ENCODE measurements around the gene ATXN7L1. TPM values are rescaled to one million over a fixed set of nuclear protein-coding genes. Genes with fewer than 3 reads are reported as not detected.

ATXN7L1 gene
- total RNA-seq, 1 experiment from 2014 or later = 29.9 TPM

DNA sequence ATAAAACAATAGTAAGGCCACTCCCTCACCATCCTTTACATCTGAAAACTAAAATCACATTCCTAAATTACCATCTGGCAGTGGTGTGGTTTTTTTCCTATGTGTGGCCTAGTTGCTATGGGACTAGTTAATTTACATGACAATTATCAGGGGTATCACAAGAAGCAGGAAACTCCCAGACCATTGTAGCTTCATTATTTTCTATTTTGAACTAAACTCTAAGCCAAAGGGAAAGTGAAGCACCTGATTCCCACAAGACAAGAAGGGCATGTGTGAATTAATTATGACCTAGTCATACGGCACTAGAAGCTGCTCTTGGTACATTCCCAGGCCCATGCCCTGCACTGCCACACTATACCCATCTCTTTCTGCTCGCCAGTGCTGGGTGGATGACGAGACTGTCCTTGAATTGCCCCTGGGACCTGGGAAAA, 103.4 kb downstream of the ATXN7L1 start:
- intact Hi-C loops (cut with micrococcal nuclease; ENCODE audit: unreplicated experiment) = no loop called here
- H3K36me3 ChIP-seq (ENCODE audit: insufficient read depth, low read length, poor library complexity, severe bottlenecking) = no peaks in the 10 kb centered on the region
- H3K4me3 ChIP-seq (ENCODE audit: low read depth, low read length, poor library complexity, severe bottlenecking) = no peak overlapping the region
- POLR2A ChIA-PET (ENCODE audit: low non-redundant PET) = no interaction called here
- CTCF ChIA-PET = no interaction called here
- no TSS peak for BruUV-seq (replicated peaks)
- no peaks in the 10 kb centered on the region for H3K9me3 ChIP-seq (ENCODE audit: low read depth, low read length, poor library complexity, severe bottlenecking)
- DNase-seq (ENCODE audit: low spot score) = no peak
- H3K27ac ChIP-seq (ENCODE audit: low read depth, low read length, poor library complexity, severe bottlenecking) = no peak overlapping the region
- peaks cover 34% of the 10 kb centered on the region for H3K4me1 ChIP-seq (ENCODE audit: insufficient read depth, low read length, poor library complexity, severe bottlenecking)
- TF ChIP-seq, protein P1, sequence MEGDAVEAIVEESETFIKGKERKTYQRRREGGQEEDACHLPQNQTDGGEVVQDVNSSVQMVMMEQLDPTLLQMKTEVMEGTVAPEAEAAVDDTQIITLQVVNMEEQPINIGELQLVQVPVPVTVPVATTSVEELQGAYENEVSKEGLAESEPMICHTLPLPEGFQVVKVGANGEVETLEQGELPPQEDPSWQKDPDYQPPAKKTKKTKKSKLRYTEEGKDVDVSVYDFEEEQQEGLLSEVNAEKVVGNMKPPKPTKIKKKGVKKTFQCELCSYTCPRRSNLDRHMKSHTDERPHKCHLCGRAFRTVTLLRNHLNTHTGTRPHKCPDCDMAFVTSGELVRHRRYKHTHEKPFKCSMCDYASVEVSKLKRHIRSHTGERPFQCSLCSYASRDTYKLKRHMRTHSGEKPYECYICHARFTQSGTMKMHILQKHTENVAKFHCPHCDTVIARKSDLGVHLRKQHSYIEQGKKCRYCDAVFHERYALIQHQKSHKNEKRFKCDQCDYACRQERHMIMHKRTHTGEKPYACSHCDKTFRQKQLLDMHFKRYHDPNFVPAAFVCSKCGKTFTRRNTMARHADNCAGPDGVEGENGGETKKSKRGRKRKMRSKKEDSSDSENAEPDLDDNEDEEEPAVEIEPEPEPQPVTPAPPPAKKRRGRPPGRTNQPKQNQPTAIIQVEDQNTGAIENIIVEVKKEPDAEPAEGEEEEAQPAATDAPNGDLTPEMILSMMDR (conservative IDR thresholded peaks at IDR 0.05; ENCODE audit: low read depth, low read length) = no peak
- no peak for TF ChIP-seq EZH2 (IDR thresholded peaks at IDR 0.05; ENCODE audit: borderline replicate concordance, low read depth, low read length, poor library complexity, severe bottlenecking)
- H3K27me3 ChIP-seq (replicated peaks; ENCODE audit: insufficient read depth, low read depth, low read length, poor library complexity) = no peaks in the 10 kb centered on the region

DNA sequence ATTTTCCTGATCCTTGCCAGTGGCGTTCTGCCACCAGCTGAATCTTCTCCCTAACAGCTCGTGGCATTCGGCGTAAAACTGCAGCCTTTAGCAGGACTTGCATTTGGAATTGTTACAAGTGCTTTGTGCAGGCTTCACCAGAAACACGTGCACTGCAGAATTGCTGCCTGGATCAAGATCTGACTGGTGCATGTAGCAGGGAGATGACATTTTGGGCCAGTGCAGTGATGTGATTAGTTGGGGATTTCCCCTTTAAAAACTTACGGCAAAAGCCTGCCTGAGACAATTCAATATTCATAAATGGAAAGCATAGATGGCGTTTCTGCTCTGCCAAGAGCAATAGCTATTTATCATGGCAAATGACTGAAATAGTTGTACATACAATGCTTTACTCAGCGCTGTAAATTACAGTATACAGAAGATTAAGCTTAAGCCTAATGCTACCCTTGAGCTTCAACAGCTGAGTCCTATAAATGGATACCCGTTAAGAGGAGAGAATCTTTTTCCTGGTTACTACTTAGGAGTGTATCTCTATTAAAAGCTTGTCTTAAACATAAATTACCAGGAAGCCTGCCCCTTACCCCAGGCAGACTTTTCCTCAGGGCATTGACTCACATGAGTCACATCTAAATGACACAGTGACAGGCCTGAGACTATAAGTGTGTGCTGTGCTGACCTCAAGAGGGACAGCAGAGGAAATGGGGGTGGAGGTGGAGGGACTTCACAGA, 106.3 kb downstream of the ATXN7L1 start:
- ChIA-PET POLR2A (ENCODE audit: low non-redundant PET) (no interaction called here), CTCF (interaction anchor here (0.6 to 1.1 kb wide), 3 partner anchors 10 to 189 kb away, joined by 3 read pairs; partner anchors contain the start of gene EFCAB10)
- no TSS peak for BruUV-seq (replicated peaks)
- intact Hi-C loops (cut with micrococcal nuclease; ENCODE audit: unreplicated experiment) = loop anchor here (10.0 kb wide), 1 partner anchor 235 kb away; no protein-coding TSS in a partner anchor
- Histone ChIP-seq H3K4me1 (ENCODE audit: insufficient read depth, low read length, poor library complexity, severe bottlenecking) (peaks cover 39% of the 10 kb centered on the region), H3K9me3 (ENCODE audit: low read depth, low read length, poor library complexity, severe bottlenecking) (no peaks in the 10 kb centered on the region), H3K4me3 (ENCODE audit: low read depth, low read length, poor library complexity, severe bottlenecking) (no peak overlapping the region), H3K36me3 (ENCODE audit: insufficient read depth, low read length, poor library complexity, severe bottlenecking) (no peaks in the 10 kb centered on the region), H3K27me3 (replicated peaks; ENCODE audit: insufficient read depth, low read depth, low read length, poor library complexity) (no peaks in the 10 kb centered on the region), H3K27ac (ENCODE audit: low read depth, low read length, poor library complexity, severe bottlenecking) (peak overlapping the region; percentile 69)
- DNase-seq (ENCODE audit: low spot score) = peak; percentile 76
- no peak for TF ChIP-seq EZH2 (IDR thresholded peaks at IDR 0.05; ENCODE audit: borderline replicate concordance, low read depth, low read length, poor library complexity, severe bottlenecking)
- TF ChIP-seq, protein P1 (conservative IDR thresholded peaks at IDR 0.05; ENCODE audit: low read depth, low read length) = no peak

DNA sequence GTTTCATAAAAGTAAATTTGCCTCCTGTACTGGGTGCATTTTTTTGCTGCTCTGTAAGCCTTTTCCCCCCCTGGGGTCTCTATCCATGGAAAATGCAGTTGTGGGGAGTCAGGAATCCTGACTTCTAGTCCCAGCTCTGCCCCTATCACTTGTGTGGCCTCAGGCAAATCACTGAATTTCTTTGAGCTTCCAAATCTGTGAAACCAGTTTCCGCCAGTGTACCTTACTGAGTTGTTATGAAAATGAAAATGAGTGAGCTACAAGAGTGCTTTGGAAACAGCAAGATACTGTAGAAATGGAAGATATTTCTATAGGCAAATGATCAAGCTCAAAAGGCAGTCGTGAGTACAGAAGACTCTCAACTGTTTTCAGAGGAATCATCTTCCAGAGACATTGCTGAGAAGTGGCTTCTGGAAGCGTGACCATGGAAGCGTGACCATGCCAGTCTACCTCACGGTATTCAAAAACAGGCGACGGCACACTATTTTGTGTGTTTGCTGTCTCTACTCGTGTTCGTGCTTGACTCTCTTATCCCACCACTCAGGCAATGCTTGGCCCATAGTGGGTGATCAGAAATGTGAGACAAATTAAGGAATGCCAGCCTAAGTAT, 107.4 kb downstream of the ATXN7L1 start:
- ChIA-PET CTCF (no interaction called here), POLR2A (ENCODE audit: low non-redundant PET) (interaction anchor here (0.7 kb wide), 1 partner anchor 352 kb away, joined by 4 read pairs; no protein-coding TSS in a partner anchor)
- Histone ChIP-seq H3K4me1 (ENCODE audit: insufficient read depth, low read length, poor library complexity, severe bottlenecking) (peaks cover 43% of the 10 kb centered on the region), H3K27me3 (replicated peaks; ENCODE audit: insufficient read depth, low read depth, low read length, poor library complexity) (no peaks in the 10 kb centered on the region), H3K36me3 (ENCODE audit: insufficient read depth, low read length, poor library complexity, severe bottlenecking) (no peaks in the 10 kb centered on the region), H3K4me3 (ENCODE audit: low read depth, low read length, poor library complexity, severe bottlenecking) (no peak overlapping the region), H3K27ac (ENCODE audit: low read depth, low read length, poor library complexity, severe bottlenecking) (no peak overlapping the region), H3K9me3 (ENCODE audit: low read depth, low read length, poor library complexity, severe bottlenecking) (no peaks in the 10 kb centered on the region)
- DNase-seq (ENCODE audit: low spot score) = no peak
- intact Hi-C loops (cut with micrococcal nuclease; ENCODE audit: unreplicated experiment) = loop anchor here (10.0 kb wide), 1 partner anchor 236 kb away; no protein-coding TSS in a partner anchor
- BruUV-seq (replicated peaks) = no TSS peak
- TF ChIP-seq, protein P1 (conservative IDR thresholded peaks at IDR 0.05; ENCODE audit: low read depth, low read length) = no peak
- TF ChIP-seq EZH2 (IDR thresholded peaks at IDR 0.05; ENCODE audit: borderline replicate concordance, low read depth, low read length, poor library complexity, severe bottlenecking) = no peak
